GM19324 (cell line): ENCODE results near the gene LMO2.

Experiments
- ATAC-seq: cut with Tn5 transposase; IDR thresholded peaks from one replicate; pipeline ENCODE4 v1.9.1; 2021; ENCODE audit warnings: mild to moderate bottlenecking, moderate library complexity; ENCODE audit not compliant: unreplicated experiment, low FRiP score

LMO2 gene

DNA sequence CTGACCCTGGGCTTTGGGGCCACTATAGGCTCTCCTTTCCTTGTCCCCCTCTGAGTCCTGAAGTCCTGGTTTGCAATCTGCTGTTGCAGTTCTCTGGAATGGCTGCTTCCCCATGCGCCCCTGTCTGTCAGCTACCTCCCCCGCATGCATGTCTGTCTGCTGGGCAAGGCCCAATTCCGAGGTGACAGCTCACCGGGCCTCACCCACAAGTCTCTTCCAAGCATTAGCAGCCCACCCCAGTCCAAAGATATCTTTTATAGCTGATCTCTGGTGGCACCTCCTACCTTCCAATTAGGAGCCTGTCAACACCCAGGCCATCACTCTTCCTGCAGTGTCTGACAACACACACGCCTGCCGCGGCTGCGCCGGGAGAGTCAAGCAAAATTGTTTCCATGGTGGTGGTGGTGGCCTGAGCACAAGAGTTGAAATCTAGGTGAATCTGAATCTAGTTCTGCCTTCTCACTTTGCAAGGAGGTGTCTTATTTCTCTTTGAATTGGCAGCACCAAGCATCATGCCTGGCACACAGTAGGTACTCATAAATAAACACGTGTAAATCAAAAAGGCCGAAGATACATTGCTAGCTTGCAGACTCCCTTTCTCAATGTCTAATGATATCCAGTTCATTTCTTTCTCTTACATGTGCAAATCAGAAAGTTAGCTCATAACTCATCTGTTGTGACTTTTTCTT is 1.2 kb upstream of the LMO2 start:
- no peak for ATAC-seq

DNA sequence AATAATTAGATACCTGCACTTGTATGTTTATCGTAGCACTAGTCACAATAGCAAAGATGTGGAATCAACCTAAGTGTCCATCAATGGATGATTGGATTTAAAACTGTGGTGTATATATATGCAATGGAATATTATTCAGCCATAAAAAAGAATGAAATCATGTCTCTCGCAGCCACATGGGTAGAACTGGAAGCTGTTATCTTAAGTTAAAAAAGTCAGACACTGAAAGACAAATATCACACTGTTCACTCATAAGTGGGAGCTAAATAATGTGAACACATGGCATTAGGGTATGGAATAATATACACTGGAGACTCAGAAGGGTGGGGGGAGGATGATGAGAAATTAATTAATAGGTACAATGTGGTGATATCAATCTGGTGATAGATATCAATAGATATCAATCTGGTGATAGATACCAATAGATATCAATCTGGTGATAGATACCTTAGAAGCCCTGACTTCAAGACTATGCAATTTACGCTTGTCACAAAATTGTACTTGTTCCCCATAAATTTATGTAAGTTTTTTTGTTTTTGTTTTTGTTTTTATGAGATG is 2.0 kb downstream of the LMO2 start:
- no peak for ATAC-seq

GRCh38 chr11:33889296-33889695 is 2.6 kb downstream of the LMO2 start:
- ATAC-seq, result no peak

- no peak for ATAC-seq
These were observed 4.0 kb downstream of the LMO2 start for GRCh38 chr11:33887886-33888285.

DNA sequence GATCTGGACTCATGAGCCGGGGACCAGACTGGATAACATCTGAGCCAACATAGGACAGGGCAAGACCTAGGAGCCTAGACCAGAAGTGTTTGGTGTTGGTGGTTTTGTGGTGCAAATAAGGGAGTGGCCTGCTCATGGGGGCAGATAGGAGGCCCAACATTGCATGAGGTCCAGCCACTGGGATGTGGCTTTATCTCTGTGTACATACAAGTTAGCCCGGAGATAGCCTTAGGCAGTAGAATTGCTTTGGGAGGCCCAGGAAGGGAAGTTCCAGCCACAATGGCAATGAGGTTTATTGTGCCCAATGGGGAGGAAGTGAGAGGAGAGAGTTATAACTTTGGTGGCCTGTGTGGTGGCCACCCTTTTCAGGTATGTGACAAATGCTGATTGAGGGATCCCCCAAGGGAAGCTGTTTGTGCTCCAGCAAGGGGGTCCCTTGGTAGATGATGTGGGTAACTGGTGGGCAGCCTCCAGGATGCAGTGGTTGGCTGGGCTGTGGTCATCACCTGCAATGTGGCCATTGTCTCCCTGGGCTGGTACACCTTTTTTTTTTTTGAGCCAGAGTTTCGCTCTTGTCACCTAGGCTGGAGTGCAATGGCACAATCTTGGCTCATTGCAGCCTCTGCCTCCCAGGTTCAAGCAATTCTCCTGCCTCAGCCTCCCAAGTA is 6.4 kb downstream of the LMO2 start:
- ATAC-seq, result no peak

DNA sequence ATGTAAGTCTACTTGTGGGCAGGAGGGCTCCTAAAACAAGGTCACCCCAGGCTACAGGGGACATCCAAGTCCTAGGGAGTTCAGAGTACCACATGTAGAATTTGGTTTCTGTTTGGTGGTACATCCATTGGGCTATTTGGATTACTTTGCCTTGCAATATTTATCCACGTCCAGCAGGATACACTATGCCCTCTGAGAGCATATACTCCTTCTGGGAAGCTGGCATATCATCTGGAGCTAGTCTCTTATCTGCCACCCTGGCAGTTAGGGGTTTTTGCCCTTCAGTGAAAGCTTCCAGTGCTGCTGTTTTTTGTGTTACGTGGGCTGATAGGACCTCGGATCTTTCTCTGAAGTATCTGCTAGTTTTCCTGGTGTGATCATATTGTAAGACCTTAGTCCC is 7.3 kb downstream of the LMO2 start:
- no peak for ATAC-seq

DNA sequence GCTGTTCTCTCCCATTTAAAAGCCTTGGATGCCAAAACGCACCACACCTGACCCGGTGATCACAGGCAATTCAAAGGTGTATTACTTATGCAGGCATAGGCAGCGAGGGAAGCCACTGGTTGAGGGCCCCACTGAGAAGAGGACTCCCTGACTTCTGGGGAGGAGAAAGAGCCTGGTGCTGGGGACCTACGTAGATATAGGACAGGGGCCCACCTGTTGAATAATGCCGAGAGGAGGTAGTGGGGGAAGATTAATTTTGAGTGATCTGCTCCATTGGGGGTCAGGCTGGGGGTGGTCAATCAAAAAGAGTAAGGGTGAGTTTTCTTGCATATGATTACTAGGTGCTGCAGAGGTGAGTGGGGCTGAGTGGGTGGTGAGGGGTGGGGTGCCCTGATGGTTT is 7.8 kb downstream of the LMO2 start:
- no peak for ATAC-seq

- no peak for ATAC-seq
These were observed 10.0 kb downstream of the LMO2 start for GRCh38 chr11:33881651-33882503.

GRCh38 chr11:33880979-33881378 is 10.9 kb downstream of the LMO2 start:
- no peak for ATAC-seq

- no peak for ATAC-seq
These were observed 12.5 kb downstream of the LMO2 start for GRCh38 chr11:33879375-33879774.

DNA sequence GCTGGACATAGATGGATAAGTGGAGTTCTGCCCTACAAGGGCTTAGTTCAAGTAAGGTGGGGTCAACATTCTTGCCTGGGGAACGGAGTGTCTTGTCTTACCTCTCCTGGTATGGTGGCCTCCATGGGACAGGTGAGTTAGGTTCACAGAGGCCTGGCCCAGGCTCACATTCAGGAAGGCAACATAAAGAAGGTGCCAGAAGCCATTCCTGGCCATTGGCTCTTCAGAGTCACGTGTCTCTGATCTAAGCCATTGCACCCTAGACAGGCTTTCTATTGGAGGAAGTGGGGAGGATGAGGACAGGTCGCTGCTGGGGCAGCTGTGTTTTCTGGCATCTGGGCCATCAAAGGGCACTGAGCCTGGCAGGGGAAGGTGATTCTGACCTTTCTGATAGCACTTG is 14.8 kb downstream of the LMO2 start:
- no peak for ATAC-seq

GRCh38 chr11:33875621-33876294 is 16.1 kb downstream of the LMO2 start:
- no peak for ATAC-seq

DNA sequence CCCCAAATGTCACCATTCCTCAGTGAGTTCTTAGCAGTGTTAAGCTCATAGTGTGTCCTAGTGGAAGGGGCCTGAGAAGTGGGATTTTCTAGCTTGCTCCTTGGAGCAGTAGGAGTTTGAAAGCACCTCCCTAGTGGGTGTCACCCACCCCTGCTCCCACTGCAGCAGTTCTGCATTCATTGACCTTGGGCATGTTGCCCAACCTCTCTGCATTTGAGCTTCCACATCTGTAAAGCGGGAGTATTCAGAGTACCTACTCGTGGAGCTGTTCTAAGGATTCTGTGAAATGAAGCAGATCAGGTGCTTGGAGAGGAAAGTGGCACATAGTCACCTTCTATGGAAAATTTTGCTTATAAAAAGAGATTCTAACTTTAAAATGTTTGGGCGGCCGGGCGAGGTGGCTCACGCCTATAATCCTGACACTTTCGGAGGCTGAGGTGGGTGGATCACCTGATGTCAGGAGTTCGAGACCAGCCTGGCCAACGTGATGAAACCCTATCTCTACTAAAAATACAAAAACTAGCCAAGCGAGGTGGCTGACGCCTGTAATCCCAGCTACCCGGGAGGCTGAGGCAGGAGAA is 16.9 kb downstream of the LMO2 start:
- no peak for ATAC-seq

DNA sequence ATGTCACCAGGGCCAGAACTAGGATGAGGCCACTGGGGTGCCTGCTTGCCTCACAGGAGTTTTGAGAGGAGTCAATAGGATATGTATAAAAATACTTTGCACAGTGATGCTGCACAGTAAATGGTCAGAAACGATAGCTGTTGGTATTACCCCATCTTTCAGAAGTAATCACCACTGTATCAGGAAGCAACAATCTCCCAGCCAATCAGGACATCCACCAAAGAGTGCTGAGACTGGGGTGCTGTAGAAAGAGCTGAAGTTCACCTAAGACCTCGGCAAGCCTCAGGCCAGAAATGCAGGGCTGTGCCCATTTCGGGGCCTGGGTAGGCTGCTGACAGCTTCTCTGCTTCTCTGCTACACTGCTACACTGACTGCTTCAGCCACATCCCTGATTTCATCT is 17.4 kb downstream of the LMO2 start:
- no peak for ATAC-seq

- ATAC-seq, result no peak
These were observed 22.1 kb downstream of the LMO2 start for GRCh38 chr11:33869481-33870422.

DNA sequence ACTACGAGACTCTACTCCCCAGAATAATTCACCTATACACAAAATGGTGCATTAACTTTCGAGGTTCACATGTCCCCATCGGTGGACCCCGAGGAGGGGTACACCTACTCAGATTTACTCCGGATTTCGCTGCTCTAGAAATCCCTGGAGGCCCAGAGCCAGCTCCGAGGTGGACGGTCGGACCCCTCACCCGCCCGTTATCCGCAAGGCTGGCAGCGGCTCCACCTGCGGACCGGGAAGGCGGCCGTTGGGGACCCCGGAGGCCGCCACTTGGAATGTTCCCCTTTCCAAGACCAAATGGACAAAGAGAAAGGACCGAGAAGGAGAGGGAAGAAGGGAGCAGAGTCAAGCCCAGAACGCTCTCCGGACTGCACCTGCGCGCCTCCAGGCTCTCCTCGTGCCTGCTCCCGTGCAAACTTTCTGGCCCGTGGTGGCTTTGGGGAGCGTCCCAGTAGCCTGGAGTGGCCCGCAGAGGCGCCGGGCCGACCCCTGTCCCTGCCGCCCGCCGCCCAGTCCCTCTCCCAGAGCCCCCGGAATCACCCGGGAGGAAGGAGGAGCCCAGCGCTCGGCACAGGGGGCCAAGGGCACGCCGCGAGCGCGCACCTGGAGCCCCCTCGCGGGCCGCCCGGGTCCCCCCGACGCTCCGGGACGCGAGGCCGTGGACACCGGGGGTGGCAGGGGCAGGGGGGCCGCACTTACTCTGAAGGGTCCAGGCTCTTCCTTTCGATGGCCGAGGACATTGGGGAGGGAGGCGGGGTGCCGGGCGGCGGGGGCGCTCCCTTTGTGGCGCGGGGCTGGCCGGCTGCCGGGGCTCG is 23.0 kb downstream of the LMO2 start:
- no peak for ATAC-seq

- ATAC-seq, result no peak
These were observed 23.8 kb downstream of the LMO2 start for GRCh38 chr11:33867996-33868646.

- no peak for ATAC-seq
These were observed 24.3 kb downstream of the LMO2 start for GRCh38 chr11:33867561-33867960.
